HCT116 (cell line): Measurements from ENCODE around the gene SWAP70. TPM values are rescaled to one million over a fixed set of nuclear protein-coding genes. Genes with fewer than 3 reads are reported as not detected.

ENCODE experiments used
- ATAC-seq: fragments of 200-7000 bp; cut with Tn5 transposase; 2 replicates; pipeline ENCODE4 v1.9.1; 2020; ENCODE audit warnings: mild to moderate bottlenecking, moderate library complexity
- BruUV-seq: library from RNA; stranded (reverse); fragments of 400-500 nt; replicated peaks from 2 replicates; lab custom pipeline; 2021; lab: Mats Ljungman, UMichigan
- CTCF ChIA-PET: fragments of 300-600 bp; sonication (Branson Sonifier 250); formaldehyde crosslinking; loops from one replicate; lab custom pipeline; 2021; ENCODE audit warnings: antibody characterized with exemption; lab: Charles Lee
- POLR2A ChIA-PET: fragments of 300-600, 350-600 bp; sonication (Branson Sonifier 250); formaldehyde crosslinking; loops from one replicate; lab custom pipeline; 2021; ENCODE audit warnings: antibody characterized with exemption; lab: Charles Lee
- RAD21 ChIA-PET, 2 experiments: fragments of 300-600 bp; sonication (Branson Sonifier 250); formaldehyde crosslinking; loops; one replicate each; lab custom pipeline; 2023; ENCODE audit warnings: low total read pairs in 2 of 2; ENCODE audit not compliant: uncharacterized antibody in 2 of 2, unreplicated experiment in 2 of 2, low non-redundant PET in 1 of 2; lab: Charles Lee
- DNase-seq: peaks from one replicate; pipeline ENCODE4 v3.0.0-alpha.2; 2010; ENCODE audit warnings: low read depth, low spot score
- H2AFZ ChIP-seq: fragments of 200-600 bp; shearing (Covaris generic), sonication (generic); 2 replicates; pipeline ENCODE4 v1.6.1; 2017; ENCODE audit warnings: low read depth, mixed run types, mixed read lengths, antibody characterized with exemption, low read length; ENCODE audit not compliant: poor library complexity, severe bottlenecking
- H3K27ac ChIP-seq: 2 replicates; pipeline ENCODE4 v1.5.1; 2012; ENCODE audit warnings: low read depth, low read length
- H3K27me3 ChIP-seq: fragments of 200-600 bp; sonication (generic); 2 replicates; pipeline ENCODE4 v1.6.1; 2016; ENCODE audit warnings: mixed run types, low read length, mixed read lengths; ENCODE audit not compliant: insufficient read depth
- H3K36me3 ChIP-seq, 2 experiments: fragments of 200-500 bp in 1 of 2; fragments of 200-600 bp in 1 of 2; sonication (Bioruptor generic) in 1 of 2; sonication (generic) in 1 of 2; 2 replicates each; pipeline versions ENCODE4 v1.5.1 to v1.6.1; 2014 to 2016; ENCODE audit warnings: low read length in 2 of 2, inconsistent platforms in 1 of 2, mixed read lengths in 1 of 2, mixed run types in 1 of 2; ENCODE audit not compliant: insufficient read depth in 2 of 2, control insufficient read depth in 1 of 2
- H3K4me1 ChIP-seq, 2 experiments: fragments of 200-600 bp in 1 of 2; sonication (generic) in 1 of 2; 2 replicates each; pipeline versions ENCODE4 v1.5.1 to v1.6.1; 2012 to 2017; ENCODE audit warnings: low read length in 2 of 2, inconsistent platforms in 1 of 2, mild to moderate bottlenecking in 1 of 2, mixed read lengths in 1 of 2, mixed run types in 1 of 2, moderate library complexity in 1 of 2; ENCODE audit not compliant: insufficient read depth in 2 of 2, control insufficient read depth in 1 of 2
- H3K4me2 ChIP-seq: fragments of 200-600 bp; sonication (generic); 2 replicates; pipeline ENCODE4 v1.6.1; 2017; ENCODE audit warnings: mixed run types, low read length, mixed read lengths
- H3K4me3 ChIP-seq, 2 experiments: fragments of 200-600 bp in 1 of 2; sonication (generic) in 1 of 2; replicated peaks in 1 of 2; 2 replicates each; pipeline ENCODE4 v1.5.1; 2011 to 2016; ENCODE audit warnings: low read length in 2 of 2, control low read depth in 1 of 2, low read depth in 1 of 2, mild to moderate bottlenecking in 1 of 2, mixed read lengths in 1 of 2, mixed run types in 1 of 2
- H3K79me2 ChIP-seq: fragments of 200-600 bp; sonication (generic); 2 replicates; pipeline ENCODE4 v1.6.1; 2017; ENCODE audit warnings: mild to moderate bottlenecking, mixed run types, low read length, moderate library complexity, mixed read lengths; ENCODE audit not compliant: insufficient read depth
- H3K9ac ChIP-seq: fragments of 200-600 bp; sonication (generic); 2 replicates; pipeline ENCODE4 v1.6.1; 2016; ENCODE audit warnings: low read length, mixed read lengths
- H3K9me2 ChIP-seq: fragments of 200-600 bp; sonication (generic), shearing (Covaris generic); 2 replicates; pipeline ENCODE4 v1.6.1; 2017; ENCODE audit warnings: mixed run types, mild to moderate bottlenecking, moderate library complexity; ENCODE audit not compliant: insufficient read depth
- H3K9me3 ChIP-seq, 2 experiments: fragments of 200-500 bp in 1 of 2; fragments of 200-600 bp in 1 of 2; sonication (Bioruptor generic) in 1 of 2; sonication (generic) in 1 of 2; 2 replicates each; pipeline ENCODE4 v1.6.1; 2014 to 2017; ENCODE audit warnings: low read length in 2 of 2, mixed read lengths in 2 of 2, inconsistent platforms in 1 of 2, low read depth in 1 of 2, mild to moderate bottlenecking in 1 of 2, mixed run types in 1 of 2, moderate library complexity in 1 of 2; ENCODE audit not compliant: control insufficient read depth in 1 of 2, insufficient read depth in 1 of 2
- H4K20me1 ChIP-seq: fragments of 200-600 bp; sonication (generic), shearing (Covaris generic); 2 replicates; pipeline ENCODE4 v1.6.1; 2017; ENCODE audit warnings: mixed run types, mild to moderate bottlenecking, moderate library complexity; ENCODE audit not compliant: insufficient read depth
- ATF3 ChIP-seq: IDR thresholded peaks from 2 replicates; pipeline ENCODE4 v1.6.1; 2012
- CEBPB ChIP-seq: IDR thresholded peaks from 2 replicates; pipeline ENCODE4 v1.6.1; 2012; ENCODE audit warnings: low read depth
- CTCF ChIP-seq, 3 experiments: fragments of 200-600 bp in 1 of 3; sonication (generic) in 1 of 3; IDR thresholded peaks in 2 of 3; conservative IDR thresholded peaks in 1 of 3; 2 replicates each; pipeline ENCODE4 v1.5.1; 2012 to 2017; ENCODE audit warnings: low read depth in 2 of 3, low read length in 2 of 3, antibody characterized with exemption in 1 of 3, borderline replicate concordance in 1 of 3, control low read depth in 1 of 3, mild to moderate bottlenecking in 1 of 3, mixed read lengths in 1 of 3, mixed run types in 1 of 3, moderate library complexity in 1 of 3; ENCODE audit not compliant: insufficient read depth in 1 of 3
- EGR1 ChIP-seq: IDR thresholded peaks from 2 replicates; pipeline ENCODE4 v1.6.1; 2012; ENCODE audit warnings: low read depth
- ELF1 ChIP-seq: IDR thresholded peaks from 2 replicates; pipeline ENCODE4 v1.6.1; 2012; ENCODE audit warnings: low read depth, borderline replicate concordance
- EZH2 ChIP-seq: fragments of 200-600 bp; sonication (generic); IDR thresholded peaks from 2 replicates; pipeline ENCODE4 v1.6.1; 2017; ENCODE audit warnings: antibody characterized with exemption, mixed run types
- EZH2phosphoT487 ChIP-seq: fragments of 200-600 bp; IDR thresholded peaks from 2 replicates; pipeline ENCODE4 v1.6.1; 2018; ENCODE audit warnings: antibody characterized with exemption, borderline replicate concordance
- FOSL1 ChIP-seq: IDR thresholded peaks from 2 replicates; pipeline ENCODE4 v1.6.1; 2012; ENCODE audit warnings: low read depth
- JUND ChIP-seq: IDR thresholded peaks from 2 replicates; pipeline ENCODE4 v1.6.1; 2012
- MAX ChIP-seq: IDR thresholded peaks from 2 replicates; pipeline ENCODE4 v1.6.1; 2012
- POLR2AphosphoS5 ChIP-seq: IDR thresholded peaks from 2 replicates; pipeline ENCODE4 v1.6.1; 2011; ENCODE audit warnings: mild to moderate bottlenecking, low read depth, low read length, moderate library complexity
- RAD21 ChIP-seq: IDR thresholded peaks from 2 replicates; pipeline ENCODE4 v1.6.1; 2012; ENCODE audit warnings: low read depth, mild to moderate bottlenecking
- SIN3A ChIP-seq: IDR thresholded peaks from 2 replicates; pipeline ENCODE4 v1.6.1; 2012; ENCODE audit warnings: low read depth
- SP1 ChIP-seq: IDR thresholded peaks from 2 replicates; pipeline ENCODE4 v1.6.1; 2012; ENCODE audit warnings: low read depth
- SRF ChIP-seq: IDR thresholded peaks from 2 replicates; pipeline ENCODE4 v1.6.1; 2012; ENCODE audit warnings: low read depth
- ZBTB33 ChIP-seq: IDR thresholded peaks from 2 replicates; pipeline ENCODE4 v1.6.1; 2011; ENCODE audit warnings: mild to moderate bottlenecking, low read length, moderate library complexity; ENCODE audit not compliant: insufficient replicate concordance; ENCODE audit errors: extremely low read depth
- ZFX ChIP-seq: fragments of 450-650 bp; IDR thresholded peaks from 2 replicates; pipeline ENCODE4 v1.6.1; 2017
- intact Hi-C: fragments of 100-400 bp; cut with micrococcal nuclease; formaldehyde crosslinking; loops from 2 replicates; pipeline ENCODE4 v1.10.0; 2022
- total RNA-seq: library from RNA; stranded (reverse); gene quantifications from one replicate; pipeline ENCODE4 v1.2.1, GENCODE V29; 2021; ENCODE audit not compliant: unreplicated experiment

SWAP70 gene
- total RNA-seq, 1 experiment from 2014 or later = 20.6 TPM

- TF ChIP-seq JUND (no peak), ZBTB33 (no peak), EZH2 (no peak), RAD21 (no peak), POLR2AphosphoS5 (no peak)
Observed at GRCh38 chr11:9765320-9766101, 101.6 kb downstream of the SWAP70 start (continued).

- no peak overlapping the region for H2AFZ ChIP-seq
- H3K9ac ChIP-seq = no peak overlapping the region
- H3K36me3 ChIP-seq = no peaks in the 10 kb centered on the region
- no peaks in the 10 kb centered on the region for H3K9me2 ChIP-seq
- H3K9me3 ChIP-seq = no peaks in the 10 kb centered on the region
- H3K4me2 ChIP-seq = no peak overlapping the region
- ChIA-PET CTCF (no interaction called here), RAD21 (no interaction called here), POLR2A (no interaction called here)
- no peaks in the 10 kb centered on the region for H4K20me1 ChIP-seq
- intact Hi-C loops = no loop called here
- BruUV-seq = no TSS peak
- no peak overlapping the region for H3K4me3 ChIP-seq
- H3K79me2 ChIP-seq = 0 out of 2 replicates have a peak, but pooled peaks cover 5% of the 10 kb centered on the region
- DNase-seq (no peak), ATAC-seq (no peak)
- H3K4me1 ChIP-seq = peaks cover 11% of the 10 kb centered on the region in 2 experiments; a peak in 3 of 4 replicates
- no peaks in the 10 kb centered on the region for H3K27me3 ChIP-seq
- no peak overlapping the region for H3K27ac ChIP-seq
- TF ChIP-seq POLR2AphosphoS5 = no peak
- TF ChIP-seq MAX = no peak
- no peak for TF ChIP-seq SRF
- TF ChIP-seq RAD21 = no peak
- TF ChIP-seq ZBTB33 = no peak
- no peak for TF ChIP-seq EZH2phosphoT487
- no peak for TF ChIP-seq SP1
- no peak for TF ChIP-seq CEBPB
- TF ChIP-seq JUND = no peak
- no peak for TF ChIP-seq CTCF (IDR thresholded peaks at IDR 0.05 in 2 of 3, conservative IDR thresholded peaks at IDR 0.05 in 1 of 3; ENCODE audit: borderline replicate concordance in 1 of 3, insufficient read depth in 1 of 3, low read depth in 2 of 3, low read length in 2 of 3)
- TF ChIP-seq ATF3 = no peak
- no peak for TF ChIP-seq EGR1
- no peak for TF ChIP-seq FOSL1
- no peak for TF ChIP-seq ZFX
- TF ChIP-seq ELF1 = no peak
- TF ChIP-seq SIN3A = no peak
Observed at GRCh38 chr11:9769621-9770020, 105.7 kb downstream of the SWAP70 start.
